Dedifferentiated amniotic fluid mesenchymal stem cell (primary cell): Measurements from ENCODE around the gene FAT3.

Source experiments
- DNase-seq: peaks from one replicate; pipeline ENCODE4 v3.0.0-alpha.2; 2016; ENCODE audit errors: extremely low spot score

The FAT3 gene

GRCh38 chr11:92227959-92228935 lies 3.6 kb downstream of the FAT3 start:
- DNase-seq = no peak

DNA sequence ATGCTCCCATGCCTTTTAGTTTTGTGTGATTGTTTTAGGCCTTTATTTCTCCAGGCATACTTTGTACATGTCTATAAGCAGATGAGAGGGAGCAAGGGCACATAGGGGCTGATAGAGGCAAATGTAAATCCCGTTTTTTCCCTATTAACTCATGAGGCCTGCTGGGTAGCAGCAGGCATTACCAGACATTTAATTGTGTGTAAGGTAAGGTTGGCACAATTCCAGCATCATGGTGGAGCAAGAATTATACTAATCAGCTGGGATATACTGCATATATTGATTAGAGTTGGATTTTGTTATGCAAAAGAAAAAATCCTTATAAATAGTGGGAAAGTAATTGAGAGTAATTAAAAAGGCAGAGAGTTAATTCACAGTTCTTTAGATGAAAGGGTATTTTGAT lies 12.2 kb downstream of the FAT3 start:
- DNase-seq = no peak

DNA sequence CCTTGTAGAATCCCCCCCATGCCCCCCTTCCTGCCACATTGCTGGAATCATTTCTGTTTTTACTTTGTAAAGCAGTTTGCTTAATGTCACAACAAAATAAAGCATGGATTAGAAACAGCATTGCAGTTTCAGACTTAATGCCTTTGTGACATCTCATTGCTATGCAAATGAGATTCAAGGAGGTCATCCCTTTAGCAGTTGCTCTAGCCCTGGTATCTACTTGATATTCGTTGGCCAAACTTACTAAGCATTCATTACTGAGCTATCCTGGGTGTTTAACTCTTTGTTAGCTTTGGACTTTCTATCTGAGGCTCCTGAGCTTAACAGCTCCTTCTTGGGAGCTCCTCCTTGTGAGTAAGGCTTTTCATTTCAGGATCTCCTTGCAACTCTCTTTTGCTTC lies 16.3 kb downstream of the FAT3 start:
- DNase-seq = no peak

- DNase-seq = no peak
Measured at GRCh38 chr11:92245700-92246271, 21.2 kb downstream of the FAT3 start.

- DNase-seq = no peak
Measured at GRCh38 chr11:92246630-92247029, 22.0 kb downstream of the FAT3 start.

DNA sequence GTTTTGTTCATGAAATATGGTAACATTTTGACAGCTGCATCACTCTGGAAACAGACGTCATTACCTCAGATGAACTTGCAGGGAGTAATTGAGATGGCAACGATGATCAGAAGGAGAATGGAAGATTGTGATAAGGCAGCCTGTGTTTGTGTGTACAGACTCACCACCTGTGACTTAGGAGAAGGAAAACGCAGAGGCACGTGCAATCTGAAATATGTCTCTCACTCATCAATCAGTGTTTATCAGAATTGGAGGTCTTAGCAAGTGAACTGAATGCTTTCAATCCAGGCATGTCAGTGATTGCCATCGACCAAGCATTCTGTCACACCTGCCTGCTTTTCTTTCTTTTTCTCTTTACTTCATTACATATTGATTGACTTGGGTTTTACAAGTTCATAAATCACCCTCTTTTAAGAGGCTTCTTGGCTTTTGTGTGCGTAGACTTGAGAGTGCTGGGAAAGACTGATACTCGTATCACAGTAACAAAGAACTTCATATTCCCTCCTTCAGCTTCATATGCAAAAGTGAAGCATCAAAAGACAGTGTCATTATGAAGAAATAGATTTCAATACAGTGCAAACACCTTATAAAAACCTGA lies 24.6 kb downstream of the FAT3 start:
- no peak for DNase-seq

- no peak for DNase-seq
Measured at GRCh38 chr11:92251980-92252379, 27.4 kb downstream of the FAT3 start.

DNA sequence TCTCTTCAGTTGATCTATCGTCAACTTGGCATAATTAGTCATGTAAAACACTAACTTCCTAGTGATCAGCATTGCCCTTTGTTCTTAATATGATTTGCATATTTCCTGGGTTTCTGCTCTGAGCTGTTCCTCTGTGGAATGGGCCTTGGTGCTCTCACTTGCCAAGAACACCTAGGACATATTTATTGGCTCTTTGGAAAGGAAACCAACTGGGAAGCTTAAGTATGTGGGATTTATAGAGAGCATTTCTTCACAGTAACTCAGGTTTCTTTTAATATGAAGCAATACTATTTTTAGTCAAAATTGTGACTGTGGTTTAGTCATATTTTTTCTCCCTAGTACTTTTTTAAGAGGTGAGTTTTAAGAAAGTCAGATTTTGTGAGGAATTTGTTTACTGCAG lies 28.8 kb downstream of the FAT3 start:
- DNase-seq = no peak

GRCh38 chr11:92253945-92254344 lies 29.3 kb downstream of the FAT3 start:
- DNase-seq = no peak

GRCh38 chr11:92257536-92257935 lies 32.9 kb downstream of the FAT3 start:
- no peak for DNase-seq

GRCh38 chr11:92259861-92260260 lies 35.2 kb downstream of the FAT3 start:
- DNase-seq = no peak

DNA sequence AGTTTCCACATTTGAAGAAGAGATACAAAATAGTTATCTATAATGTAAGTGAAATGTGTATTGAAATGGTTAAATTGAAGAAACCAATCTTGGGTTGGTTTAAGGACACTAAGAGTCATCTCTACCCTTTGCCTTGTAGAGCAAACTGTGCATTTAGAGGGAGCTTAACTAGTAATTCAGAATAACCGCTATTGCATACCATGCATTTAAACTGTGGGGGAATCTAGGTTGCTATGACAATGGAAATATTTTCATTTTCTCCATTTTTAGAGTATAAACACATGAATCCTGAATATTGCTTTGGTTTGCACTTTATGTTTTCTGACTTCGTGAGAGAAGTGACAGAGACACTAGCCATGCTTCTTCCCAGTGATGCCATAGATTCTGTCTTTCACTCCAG lies 39.7 kb downstream of the FAT3 start:
- DNase-seq = peak; percentile 70

DNA sequence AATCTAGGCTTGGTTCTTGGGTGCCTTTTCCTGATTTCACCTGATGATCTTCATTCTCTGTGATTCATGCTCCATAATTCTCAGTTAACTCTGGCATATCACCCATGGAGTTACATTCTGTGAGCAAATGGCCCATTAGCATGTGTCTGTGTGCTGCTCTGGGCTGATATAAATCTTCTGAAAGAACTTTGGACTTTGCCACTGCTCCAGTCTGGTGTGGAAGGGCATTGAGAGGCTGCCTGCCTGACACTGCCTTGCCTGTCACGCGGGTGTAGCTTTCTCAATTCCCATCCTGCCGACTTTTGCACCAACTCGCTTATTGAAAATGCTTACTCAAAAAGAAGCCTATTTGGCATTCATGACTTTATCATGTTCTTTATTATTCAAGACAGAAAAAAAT lies 42.2 kb downstream of the FAT3 start:
- no peak for DNase-seq

DNA sequence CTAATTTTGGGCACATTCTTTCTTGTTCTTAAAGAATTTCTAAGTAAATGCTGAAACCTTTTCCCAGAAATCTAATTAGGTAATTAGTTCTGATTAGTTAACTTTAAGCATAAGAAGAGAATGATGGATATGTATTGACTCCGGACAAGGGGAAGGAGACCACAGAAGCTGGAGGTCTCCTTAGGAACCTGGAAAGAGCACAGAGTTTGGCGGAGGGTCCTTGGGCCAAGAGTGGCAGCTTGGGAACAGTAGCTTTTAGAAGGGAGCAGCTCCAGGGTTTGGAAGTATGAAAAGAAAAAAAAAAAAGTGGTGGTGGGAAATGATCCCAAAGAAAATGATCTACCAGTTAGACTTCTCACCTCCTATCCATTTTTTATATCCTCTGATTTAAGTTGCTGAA lies 42.7 kb downstream of the FAT3 start:
- DNase-seq = no peak

- DNase-seq = no peak
Measured at GRCh38 chr11:92267968-92268367, 43.4 kb downstream of the FAT3 start.

GRCh38 chr11:92268546-92268945 lies 43.9 kb downstream of the FAT3 start:
- DNase-seq = no peak

DNA sequence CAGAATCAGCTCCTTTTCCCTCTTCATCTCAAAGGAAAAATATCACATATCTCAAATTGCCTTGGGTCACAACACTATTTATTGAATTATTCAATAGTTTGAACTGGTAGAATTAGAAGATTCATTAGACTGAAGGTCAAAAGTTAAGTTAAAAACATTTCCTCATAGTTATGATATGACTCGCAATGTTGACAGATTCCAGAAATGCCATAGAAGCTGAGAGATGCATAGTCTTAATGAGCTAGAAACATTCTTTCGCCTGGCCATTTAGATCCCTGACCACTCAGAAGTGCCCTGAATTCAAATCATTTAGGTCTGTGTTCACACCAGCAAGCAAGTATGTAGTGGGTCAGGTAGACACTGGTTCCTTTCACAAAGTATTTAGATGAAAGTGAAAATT lies 44.4 kb downstream of the FAT3 start:
- DNase-seq = peak; percentile 64

DNA sequence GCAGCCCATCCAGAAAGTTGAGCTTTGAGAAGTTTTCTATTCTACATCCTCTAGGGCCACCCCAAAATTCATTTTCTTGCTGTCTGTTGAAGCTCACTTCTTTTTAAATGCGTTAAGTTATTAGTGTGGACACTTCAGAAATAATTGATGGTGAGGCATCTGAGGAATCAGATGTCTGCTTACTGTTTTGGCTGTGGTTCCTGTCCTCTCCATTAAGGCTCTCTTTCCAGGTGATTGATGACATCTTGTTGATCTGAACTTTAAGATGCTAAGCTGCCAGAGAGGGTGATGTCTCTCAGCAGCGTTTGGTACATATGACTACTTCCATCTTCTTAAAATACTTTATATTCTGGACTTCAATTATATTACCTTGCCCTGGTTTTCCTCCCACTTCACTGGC lies 45.2 kb downstream of the FAT3 start:
- DNase-seq = no peak

DNA sequence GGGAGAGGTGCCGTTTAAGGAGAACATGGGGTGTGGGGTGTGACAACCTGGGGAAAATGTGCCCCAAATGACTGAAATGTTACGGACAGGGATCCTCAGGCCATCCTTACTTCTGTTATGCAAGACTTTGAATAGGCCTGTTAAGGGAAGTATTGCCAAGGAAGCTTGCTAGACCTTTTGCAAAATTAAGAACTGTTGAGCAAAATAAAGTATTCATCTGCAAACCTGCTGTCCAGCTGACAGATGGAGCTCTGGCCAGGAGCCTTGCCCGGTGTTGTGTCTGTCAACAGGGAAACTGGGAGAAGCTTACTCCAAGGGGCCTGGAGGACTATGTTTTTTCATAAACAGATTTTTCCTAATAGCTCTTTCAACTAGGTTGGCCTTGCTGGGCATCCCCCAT lies 48.0 kb downstream of the FAT3 start:
- DNase-seq = no peak
